ENCODE results near the gene SORCS3. TPM values are rescaled to one million over a fixed set of nuclear protein-coding genes. Genes with fewer than 3 reads are reported as not detected.
"Not testable (repeated sequence)": the region's sequence is repeated elsewhere in the genome, so short reads cannot be mapped to it uniquely, and the experiment has no call there.

Gene SORCS3
- total RNA-seq, 1 donor = 0.27 TPM

DNA sequence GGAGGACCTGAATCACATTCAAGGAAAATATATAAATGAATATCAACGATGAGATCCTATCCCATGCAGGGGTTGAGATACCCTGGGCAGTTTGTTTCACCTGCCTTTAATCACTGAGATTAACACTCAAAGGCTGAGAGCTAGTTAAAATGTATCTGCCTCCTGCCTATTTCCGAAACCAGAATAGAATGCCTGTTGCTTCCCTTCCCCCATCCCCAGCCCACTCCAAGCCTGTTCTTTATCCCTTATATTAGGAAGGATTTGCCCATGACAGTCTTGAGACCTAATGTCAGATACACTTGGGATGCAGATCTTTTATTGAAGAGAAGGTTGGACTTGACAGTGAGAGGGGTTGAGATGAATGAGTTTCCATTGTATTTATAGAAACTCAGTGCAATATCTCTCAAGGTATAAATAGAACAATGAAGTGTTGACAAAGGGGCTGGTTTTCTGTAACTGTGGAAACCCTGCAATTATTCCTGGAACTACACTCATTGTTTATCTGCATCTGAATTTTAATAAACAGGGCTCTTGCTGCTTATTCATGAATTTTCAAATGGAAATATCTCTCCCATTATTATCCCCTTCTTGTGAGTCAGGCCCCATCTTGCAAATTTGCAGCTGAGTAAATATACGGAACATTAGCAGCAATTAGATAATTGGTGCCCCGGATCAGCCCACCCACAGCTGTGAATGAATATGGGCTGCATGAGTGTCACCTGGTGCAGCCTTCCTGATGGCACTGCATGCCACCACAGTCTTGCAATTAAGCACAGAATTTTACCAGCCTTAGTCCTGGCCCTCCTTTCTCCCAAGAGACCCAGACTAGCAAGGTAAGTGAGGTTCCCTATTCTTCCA is 66.7 kb downstream of the SORCS3 start:
- no peak for TF ChIP-seq CTCF (IDR thresholded peaks at IDR 0.05; ENCODE audit: insufficient read depth, low read length)
- H3K4me3 ChIP-seq (ENCODE audit: low read depth, low read length) = no peak overlapping the region
- no peak for DNase-seq (ENCODE audit: low read depth)

DNA sequence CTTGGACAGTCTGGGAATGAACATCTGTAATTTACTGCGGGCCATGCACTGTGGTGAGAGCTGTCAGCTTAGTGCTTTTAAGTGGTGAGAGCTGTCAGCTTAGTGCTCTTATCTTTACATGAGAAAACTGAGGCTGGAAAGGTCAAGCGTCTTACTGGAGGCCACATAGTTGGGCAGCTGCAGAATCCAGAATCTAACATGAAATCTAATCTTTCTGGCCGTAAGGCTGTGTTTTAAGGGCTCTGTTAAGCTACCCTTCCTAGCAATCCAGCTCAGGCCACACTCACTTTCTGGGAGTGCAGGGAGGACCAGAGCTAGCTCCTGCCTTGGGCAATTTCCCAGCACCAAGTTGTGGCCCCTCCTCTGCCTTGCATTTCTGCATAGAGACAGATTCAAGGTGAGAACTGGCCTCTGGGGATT is 70.2 kb downstream of the SORCS3 start:
- no peak for TF ChIP-seq CTCF (IDR thresholded peaks at IDR 0.05; ENCODE audit: insufficient read depth, low read length)
- no peak overlapping the region for H3K4me3 ChIP-seq (ENCODE audit: low read depth, low read length)
- peak; percentile 36 for DNase-seq (ENCODE audit: low read depth)

GRCh38 chr10:104730593-104730992 is 89.5 kb downstream of the SORCS3 start:
- H3K4me3 ChIP-seq (ENCODE audit: low read depth, low read length); DNase-seq (ENCODE audit: low read depth): not testable (repeated sequence)

- DNase-seq (ENCODE audit: low read depth) = no peak
- no peak overlapping the region for H3K4me3 ChIP-seq (ENCODE audit: low read depth, low read length)
- no peak for TF ChIP-seq CTCF (IDR thresholded peaks at IDR 0.05; ENCODE audit: insufficient read depth, low read length)
Measured at GRCh38 chr10:104731192-104731591, 90.1 kb downstream of the SORCS3 start.

- no peak overlapping the region for H3K4me3 ChIP-seq (ENCODE audit: low read depth, low read length)
- no peak for TF ChIP-seq CTCF (IDR thresholded peaks at IDR 0.05; ENCODE audit: insufficient read depth, low read length)
- DNase-seq (ENCODE audit: low read depth) = no peak
Measured at GRCh38 chr10:104732222-104732621, 91.1 kb downstream of the SORCS3 start.

- no peak overlapping the region for H3K4me3 ChIP-seq (ENCODE audit: low read depth, low read length)
- no peak for TF ChIP-seq CTCF (IDR thresholded peaks at IDR 0.05; ENCODE audit: insufficient read depth, low read length)
- no peak for DNase-seq (ENCODE audit: low read depth)
Measured at GRCh38 chr10:104734433-104734832, 93.3 kb downstream of the SORCS3 start.

DNA sequence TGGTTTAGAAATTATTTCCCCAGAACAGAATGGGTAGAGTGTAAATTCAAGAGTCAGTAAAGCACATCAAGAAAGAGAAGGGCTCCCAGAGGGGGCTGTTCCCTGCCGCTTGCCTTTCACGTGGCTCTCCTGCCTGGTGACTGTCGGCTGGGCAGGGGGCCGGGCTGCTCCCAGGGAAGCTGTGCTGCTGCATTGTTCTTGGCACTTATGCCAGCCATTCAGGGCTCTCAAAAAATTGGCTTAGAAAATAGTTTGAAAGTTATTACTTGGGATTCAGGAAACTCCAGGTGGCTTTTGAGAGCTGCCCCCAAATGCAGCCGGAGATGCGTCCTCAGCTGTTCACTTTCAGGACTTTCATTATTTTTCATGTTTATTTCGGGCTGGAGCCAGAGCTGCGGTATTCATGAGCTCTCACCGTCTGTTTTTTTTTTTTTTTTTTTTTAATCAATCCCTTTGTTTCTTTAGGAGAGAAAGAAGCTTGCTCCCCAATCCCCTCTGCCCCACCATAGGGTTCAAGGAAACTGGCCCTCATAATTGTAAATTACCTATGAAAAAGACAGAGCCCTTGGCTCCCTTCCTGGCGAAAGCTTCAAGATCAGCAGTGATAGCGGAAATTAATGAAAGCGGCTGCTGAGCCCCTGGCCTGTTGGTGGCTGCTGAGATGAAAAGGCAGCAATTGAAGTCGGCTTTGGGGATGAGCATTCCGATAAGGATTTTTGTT is 94.1 kb downstream of the SORCS3 start:
- no peak for DNase-seq (ENCODE audit: low read depth)
- TF ChIP-seq CTCF (IDR thresholded peaks at IDR 0.05; ENCODE audit: insufficient read depth, low read length) = no peak
- no peak overlapping the region for H3K4me3 ChIP-seq (ENCODE audit: low read depth, low read length)

All from fibroblast of the aortic adventitia (primary cell).